Bone marrow (tissue), 2 donors: Measurements from ENCODE around the gene TRIM69.

ENCODE experiments used
- DNase-seq, 2 donors: peaks; one replicate each; lab custom pipeline; 2025; lab: John Stamatoyannopoulos, UW

Gene TRIM69

GRCh38 chr15:44808557-44808956 lies 72.2 kb downstream of the TRIM69 start:
- DNase-seq: no peak

- no peak for DNase-seq
Observed at GRCh38 chr15:44810237-44810636, 73.9 kb downstream of the TRIM69 start.

- no peak for DNase-seq
Observed at GRCh38 chr15:44811337-44811736, 75.0 kb downstream of the TRIM69 start.

GRCh38 chr15:44812029-44812517 lies 75.7 kb downstream of the TRIM69 start:
- DNase-seq: no peak

- no peak for DNase-seq
Observed at GRCh38 chr15:44813231-44813630, 76.9 kb downstream of the TRIM69 start.
